Mammary epithelial cell (primary cell): ENCODE results near the gene BAHCC1.

Experiments
- CTCF ChIP-seq, 2 donors: IDR thresholded peaks in 1 of 2; conservative IDR thresholded peaks in 1 of 2; 2 replicates each; pipeline ENCODE4 v1.5.1; 2011 to 2012; ENCODE audit warnings: inconsistent platforms in 2 of 2, low read length in 2 of 2, mild to moderate bottlenecking in 2 of 2, control low read depth in 1 of 2, low read depth in 1 of 2; ENCODE audit not compliant: insufficient read depth in 1 of 2; ENCODE audit errors: extremely low read depth in 1 of 2
- EZH2 ChIP-seq: IDR thresholded peaks from 2 replicates; pipeline ENCODE4 v1.6.1; 2012; ENCODE audit warnings: low read length, inconsistent platforms, borderline replicate concordance

- TF ChIP-seq EZH2: no peak
- no peak for TF ChIP-seq CTCF (conservative IDR thresholded peaks at IDR 0.05 in 1 of 2, IDR thresholded peaks at IDR 0.05 in 1 of 2; ENCODE audit: extremely low read depth in 1 of 2, insufficient read depth in 1 of 2, low read depth in 1 of 2, low read length in 2 of 2)
Observed at GRCh38 chr17:81487487-81488275, 92.4 kb downstream of the BAHCC1 start.
